Peyer's patch (tissue), 4 donors: Measurements from ENCODE around the gene SMTN.

Source experiments
- POLR2A ChIP-seq, 2 donors: fragments of 450-650 bp; IDR thresholded peaks; one replicate each; pipeline ENCODE4 v1.5.1; 2017; ENCODE audit warnings: antibody characterized with exemption in 2 of 2, mild to moderate bottlenecking in 2 of 2, moderate library complexity in 2 of 2
- TF ChIP-seq, protein P1 (sequence below), 6 experiments: fragments of 450-650 bp in 4 of 6; fragments of 200-600 bp in 2 of 6; sonication (generic) in 1 of 6; IDR thresholded peaks; one replicate each; pipeline ENCODE4 v1.5.1; 2017 to 2019; ENCODE audit warnings: antibody characterized with exemption in 6 of 6, mild to moderate bottlenecking in 3 of 6, moderate library complexity in 1 of 6

DNA sequence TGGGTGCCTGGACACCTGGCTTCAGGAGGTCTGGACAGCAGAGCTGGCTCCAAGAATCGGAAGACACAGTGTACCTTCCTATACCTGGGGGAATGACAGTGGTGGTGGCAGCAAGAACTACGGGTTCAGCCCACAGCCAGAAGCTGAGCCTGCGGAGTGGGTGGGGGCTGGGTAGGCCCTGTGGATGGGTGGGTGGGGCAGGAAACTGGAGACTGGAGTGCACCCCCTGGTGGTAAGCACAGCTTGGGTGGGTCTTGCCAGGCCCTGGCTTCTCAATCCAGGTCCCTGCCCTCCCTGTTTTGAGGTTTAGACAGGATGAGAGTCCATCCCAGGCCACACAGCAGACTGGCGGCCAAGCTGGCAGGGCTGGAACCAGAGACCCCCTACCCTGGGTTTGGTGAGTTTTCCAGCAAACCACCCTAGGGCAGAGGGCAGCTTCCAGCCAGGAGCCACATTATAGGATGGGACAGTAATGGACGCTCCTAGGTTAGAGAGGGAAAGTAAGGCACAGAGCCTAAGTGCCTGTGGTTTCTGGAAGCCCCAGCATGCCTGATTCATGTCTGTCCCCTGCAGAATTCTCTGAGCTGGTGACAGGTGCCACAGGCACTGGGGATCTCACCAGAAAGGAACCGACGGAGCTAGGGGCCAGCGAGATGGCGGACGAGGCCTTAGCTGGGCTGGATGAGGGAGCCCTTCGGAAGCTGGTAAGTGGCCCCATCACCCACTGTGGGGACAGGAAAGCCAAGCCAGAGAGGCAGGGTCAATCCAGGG is 1.7 kb downstream of the SMTN start:
- TF ChIP-seq, protein P1, sequence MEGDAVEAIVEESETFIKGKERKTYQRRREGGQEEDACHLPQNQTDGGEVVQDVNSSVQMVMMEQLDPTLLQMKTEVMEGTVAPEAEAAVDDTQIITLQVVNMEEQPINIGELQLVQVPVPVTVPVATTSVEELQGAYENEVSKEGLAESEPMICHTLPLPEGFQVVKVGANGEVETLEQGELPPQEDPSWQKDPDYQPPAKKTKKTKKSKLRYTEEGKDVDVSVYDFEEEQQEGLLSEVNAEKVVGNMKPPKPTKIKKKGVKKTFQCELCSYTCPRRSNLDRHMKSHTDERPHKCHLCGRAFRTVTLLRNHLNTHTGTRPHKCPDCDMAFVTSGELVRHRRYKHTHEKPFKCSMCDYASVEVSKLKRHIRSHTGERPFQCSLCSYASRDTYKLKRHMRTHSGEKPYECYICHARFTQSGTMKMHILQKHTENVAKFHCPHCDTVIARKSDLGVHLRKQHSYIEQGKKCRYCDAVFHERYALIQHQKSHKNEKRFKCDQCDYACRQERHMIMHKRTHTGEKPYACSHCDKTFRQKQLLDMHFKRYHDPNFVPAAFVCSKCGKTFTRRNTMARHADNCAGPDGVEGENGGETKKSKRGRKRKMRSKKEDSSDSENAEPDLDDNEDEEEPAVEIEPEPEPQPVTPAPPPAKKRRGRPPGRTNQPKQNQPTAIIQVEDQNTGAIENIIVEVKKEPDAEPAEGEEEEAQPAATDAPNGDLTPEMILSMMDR (IDR thresholded peaks at IDR 0.05): peak in 5 of 6 experiments; percentile 6 to 55 (median 46)
- TF ChIP-seq POLR2A (IDR thresholded peaks at IDR 0.05): no peak
